Measurements from ENCODE around the gene STK32B. TPM values are rescaled to one million over a fixed set of nuclear protein-coding genes. Genes with fewer than 3 reads are reported as not detected.

The STK32B gene
- total and polyA plus RNA-seq, 2 of the 8 experiments (the other 6 are each of a cell fraction or from before 2014, with no cell fraction given): 2.3 to 2.5 TPM

- H3K27me3 ChIP-seq (replicated peaks in 1 of 4; ENCODE audit: control insufficient read depth in 3 of 4, extremely low read depth in 1 of 4, insufficient read depth in 3 of 4, low read length in 3 of 4): no peaks in the 10 kb centered on the region
- no peak overlapping the region for H2BK20ac ChIP-seq (ENCODE audit: low read length)
- no peak overlapping the region for H2BK12ac ChIP-seq (ENCODE audit: low read depth, low read length)
- H4K20me1 ChIP-seq (replicated peaks in 1 of 2; ENCODE audit: control insufficient read depth in 1 of 2, insufficient read depth in 2 of 2, low read length in 2 of 2): no peaks in the 10 kb centered on the region
- ChIA-PET POLR2A (ENCODE audit: partially characterized antibody) (no interaction called here), CTCF (ENCODE audit: partially characterized antibody) (interaction anchor here (1.7 kb wide), 1 partner anchor 291 kb away, joined by 4 read pairs; no protein-coding TSS in a partner anchor)
- H3K9ac ChIP-seq (replicated peaks in 1 of 4; ENCODE audit: extremely low read depth in 1 of 4, low read depth in 3 of 4, low read length in 3 of 4): no peak overlapping the region
- H2BK15ac ChIP-seq (ENCODE audit: low read length): no peak overlapping the region
- no peak overlapping the region for H3K23ac ChIP-seq (ENCODE audit: insufficient read length)
- no peaks in the 10 kb centered on the region; a peak in 1 of 7 replicates for H3K4me1 ChIP-seq (replicated peaks in 1 of 4; ENCODE audit: control insufficient read depth in 3 of 4, insufficient read depth in 4 of 4, low read length in 3 of 4)
- no peak overlapping the region for H3K4ac ChIP-seq (replicated peaks; ENCODE audit: insufficient read length, low read depth, low read length)
- no peak overlapping the region for H4K8ac ChIP-seq (ENCODE audit: extremely low read depth, insufficient read depth, low read length)
- FAIRE-seq: no peak
- no peak overlapping the region for H3K4me3 ChIP-seq (ENCODE audit: extremely low read depth in 1 of 4, insufficient read depth in 2 of 4, low read depth in 3 of 4, low read length in 4 of 4)
- H4K91ac ChIP-seq (replicated peaks; ENCODE audit: insufficient read length, low read length): no peak overlapping the region
- no peaks in the 10 kb centered on the region for H3K9me3 ChIP-seq (ENCODE audit: insufficient read depth in 2 of 2, low read depth in 1 of 2, low read length in 1 of 2)
- no peak overlapping the region for H3K14ac ChIP-seq (ENCODE audit: insufficient read length)
- H3K23me2 ChIP-seq (ENCODE audit: low read depth, low read length): no peaks in the 10 kb centered on the region
- H3K18ac ChIP-seq (ENCODE audit: extremely low read depth, low read length): no peak overlapping the region
- no peak overlapping the region for H2BK5ac ChIP-seq (ENCODE audit: low read depth, low read length)
- H2BK120ac ChIP-seq (replicated peaks; ENCODE audit: low read depth, low read length): no peak overlapping the region
- no peak overlapping the region for H3K27ac ChIP-seq (ENCODE audit: low read depth, low read length)
- no peak overlapping the region for H2AK5ac ChIP-seq (ENCODE audit: low read depth, low read length)
- no peak overlapping the region for H2AFZ ChIP-seq (ENCODE audit: low read length)
- no peak overlapping the region for H3K4me2 ChIP-seq (ENCODE audit: insufficient read depth in 1 of 2, low read depth in 2 of 2, low read length in 2 of 2)
- DNase-seq (ENCODE audit: low read depth in 1 of 2, low spot score in 2 of 2): no peak
- H3K79me2 ChIP-seq (ENCODE audit: control insufficient read depth in 1 of 2, insufficient read depth in 2 of 2, low read length in 2 of 2): no peaks in the 10 kb centered on the region
- no peak overlapping the region for H4K5ac ChIP-seq (ENCODE audit: insufficient read length, low read depth, low read length)
- TF ChIP-seq POLR2A (IDR thresholded peaks at IDR 0.05; ENCODE audit: control extremely low read depth in 1 of 2, low read depth in 2 of 2, low read length in 2 of 2): no peak
- no peak for TF ChIP-seq JUN (IDR thresholded peaks at IDR 0.05; ENCODE audit: low read depth, low read length)
- H3K56ac ChIP-seq (replicated peaks; ENCODE audit: insufficient read length, low read depth, low read length): no peak overlapping the region
- no peaks in the 10 kb centered on the region for H3K79me1 ChIP-seq (ENCODE audit: low read depth, low read length)
- WGBS, 2 experiments (ENCODE audit: extremely low coverage in 1 of 2, insufficient coverage in 1 of 2, insufficient read length in 1 of 2, insufficient replicate concordance in 2 of 2, low coverage in 1 of 2, low lambda C conversion rate in 2 of 2, missing lambda C conversion rate in 1 of 2): 93% methylated on average over 6 of the region's 6 CpGs; no CpG with 5 or more reads in 1 of the 2 experiments
- H3K36me3 ChIP-seq (ENCODE audit: control insufficient read depth in 2 of 4, insufficient read depth in 4 of 4, low read length in 3 of 4): no peaks in the 10 kb centered on the region
Measured at GRCh38 chr4:5341526-5341925, 290.2 kb downstream of the STK32B start.

Data from H1 (cell line).